GM23338 (cell line): Measurements from ENCODE around the gene SPECC1L. TPM values are rescaled to one million over a fixed set of nuclear protein-coding genes. Genes with fewer than 3 reads are reported as not detected.

ENCODE experiments used
- ATAC-seq: fragments of 200-7000 bp; cut with Tn5 transposase; 3 replicates; pipeline ENCODE4 v1.9.1; 2020
- DNase-seq: peaks from one replicate; pipeline ENCODE4 v3.0.0-alpha.2; 2015; ENCODE audit warnings: low spot score
- H2AFZ ChIP-seq: fragments of 200-600 bp; sonication (generic); 2 replicates; pipeline ENCODE4 v1.8.0; 2016; ENCODE audit warnings: antibody characterized with exemption, mild to moderate bottlenecking, moderate library complexity
- H3F3A ChIP-seq: fragments of 200-600 bp; sonication (generic); replicated peaks from 2 replicates; pipeline ENCODE4 v1.8.0; 2017; ENCODE audit warnings: antibody characterized with exemption, mixed run types, low read depth
- H3K27ac ChIP-seq: fragments of 200-600 bp; sonication (generic); 2 replicates; pipeline ENCODE4 v1.6.1; 2016; ENCODE audit warnings: low read depth
- H3K27me3 ChIP-seq: fragments of 200-600 bp; sonication (generic); 2 replicates; pipeline ENCODE4 v1.8.0; 2016; ENCODE audit warnings: mild to moderate bottlenecking, mixed run types, moderate library complexity; ENCODE audit not compliant: insufficient read depth
- H3K36me3 ChIP-seq: fragments of 200-600 bp; sonication (generic); 2 replicates; pipeline ENCODE4 v1.8.0; 2016; ENCODE audit warnings: mild to moderate bottlenecking; ENCODE audit not compliant: insufficient read depth
- H3K4me1 ChIP-seq: fragments of 200-600 bp; sonication (generic); 2 replicates; pipeline ENCODE4 v1.8.0; 2016; ENCODE audit warnings: mild to moderate bottlenecking, moderate library complexity; ENCODE audit not compliant: insufficient read depth
- H3K4me2 ChIP-seq: fragments of 200-600 bp; sonication (generic); 2 replicates; pipeline ENCODE4 v1.7.1; 2017; ENCODE audit warnings: mixed run types
- H3K4me3 ChIP-seq: fragments of 200-600 bp; sonication (generic); 2 replicates; pipeline ENCODE4 v1.6.1; 2016; ENCODE audit warnings: mixed run types
- H3K79me2 ChIP-seq: fragments of 200-600 bp; sonication (generic); replicated peaks from 2 replicates; pipeline ENCODE4 v1.8.0; 2017; ENCODE audit warnings: mild to moderate bottlenecking; ENCODE audit not compliant: insufficient read depth
- H3K9me2 ChIP-seq: fragments of 200-600 bp; sonication (generic); 2 replicates; pipeline ENCODE4 v1.8.0; 2017; ENCODE audit not compliant: insufficient read depth
- H4K20me1 ChIP-seq: fragments of 200-600 bp; sonication (generic); replicated peaks from 2 replicates; pipeline ENCODE4 v1.8.0; 2017; ENCODE audit warnings: mild to moderate bottlenecking; ENCODE audit not compliant: insufficient read depth
- H3K27ac Mint-ChIP-seq: 2 replicates; pipeline ENCODE4 v1.8.0; 2020; ENCODE audit warnings: inconsistent platforms, mild to moderate bottlenecking, moderate library complexity, mixed read lengths
- H3K27me3 Mint-ChIP-seq: 3 replicates; pipeline ENCODE4 v1.8.0; 2022; ENCODE audit warnings: low read depth, mild to moderate bottlenecking, moderate library complexity, mixed read lengths, inconsistent platforms; ENCODE audit not compliant: insufficient read depth, poor library complexity
- H3K36me3 Mint-ChIP-seq: 3 replicates; pipeline ENCODE4 v1.8.0; 2021; ENCODE audit warnings: low read depth, mild to moderate bottlenecking, inconsistent platforms, moderate library complexity, mixed read lengths
- H3K4me1 Mint-ChIP-seq: 3 replicates; pipeline ENCODE4 v1.8.0; 2020; ENCODE audit warnings: mild to moderate bottlenecking, inconsistent platforms, mixed read lengths
- H3K4me3 Mint-ChIP-seq: 3 replicates; pipeline ENCODE4 v1.8.0; 2021; ENCODE audit warnings: moderate library complexity, mild to moderate bottlenecking, inconsistent platforms, mixed read lengths
- H3K9me3 Mint-ChIP-seq: 3 replicates; pipeline ENCODE4 v1.8.0; 2020; ENCODE audit warnings: moderate library complexity, mild to moderate bottlenecking, inconsistent platforms, mixed read lengths
- CREB1 ChIP-seq: fragments of 250-450 bp; sonication (Bioruptor Pico); IDR thresholded peaks from 2 replicates; pipeline ENCODE4 v1.5.0; 2020; ENCODE audit warnings: low read depth, mild to moderate bottlenecking, moderate library complexity
- EZH2 ChIP-seq: fragments of 200-600 bp; sonication (generic); IDR thresholded peaks from one replicate; pipeline ENCODE4 v1.8.0; 2017; ENCODE audit warnings: antibody characterized with exemption, mild to moderate bottlenecking, low read depth; ENCODE audit not compliant: unreplicated experiment
- EZH2phosphoT487 ChIP-seq: fragments of 200-600 bp; sonication (generic); IDR thresholded peaks from one replicate; pipeline ENCODE4 v1.8.1; 2018; ENCODE audit warnings: antibody characterized with exemption; ENCODE audit not compliant: unreplicated experiment
- JUNB ChIP-seq: IDR thresholded peaks from one replicate; pipeline ENCODE4 v1.6.1; 2016; ENCODE audit warnings: antibody characterized with exemption; ENCODE audit not compliant: unreplicated experiment
- NANOG ChIP-seq: IDR thresholded peaks from 2 replicates; pipeline ENCODE4 v1.6.1; 2016; ENCODE audit warnings: antibody characterized with exemption, borderline replicate concordance
- POLR2AphosphoS5 ChIP-seq: IDR thresholded peaks from 2 replicates; pipeline ENCODE4 v1.6.1; 2016; ENCODE audit warnings: antibody characterized with exemption, low read depth
- REST ChIP-seq: IDR thresholded peaks from one replicate; pipeline ENCODE4 v1.6.1; 2018; ENCODE audit warnings: antibody characterized with exemption; ENCODE audit not compliant: unreplicated experiment
- STAT1 ChIP-seq: IDR thresholded peaks from one replicate; pipeline ENCODE4 v1.6.1; 2016; ENCODE audit warnings: antibody characterized with exemption; ENCODE audit not compliant: unreplicated experiment
- ZNF114 ChIP-seq: fragments of 250-450 bp; sonication (Bioruptor Pico); IDR thresholded peaks from 2 replicates; pipeline ENCODE4 v1.5.0; 2020; ENCODE audit warnings: mild to moderate bottlenecking, moderate library complexity
- ZNF331 ChIP-seq: fragments of 250-450 bp; sonication (Bioruptor Pico); IDR thresholded peaks from 2 replicates; pipeline ENCODE4 v1.5.0; 2020; ENCODE audit warnings: low read depth, mild to moderate bottlenecking, moderate library complexity
- polyA plus RNA-seq: library from polyadenylated mRNA; unstranded; fragments of >200 nt; fragmentation: Nextera tagmentation; extraction: Ambion mirVana; gene quantifications from 2 replicates; pipeline ENCODE4 v1.2.1, GENCODE V29; 2016
- total RNA-seq: library from RNA; depleted of rRNA; stranded (reverse); fragments of >200 nt; shearing (Covaris generic); gene quantifications from 2 replicates; pipeline ENCODE4 v1.2.3, GENCODE V29; 2014
- TF ChIP-seq, protein P1 (sequence below), 2 experiments: fragments of 200-600 bp in 1 of 2; sonication (generic) in 1 of 2; conservative IDR thresholded peaks; 2 replicates each; pipeline versions ENCODE4 v1.5.1 to v1.6.1; 2016 to 2017; ENCODE audit warnings: antibody characterized with exemption in 2 of 2, low read depth in 2 of 2, mild to moderate bottlenecking in 2 of 2, moderate library complexity in 1 of 2
- TF ChIP-seq, protein P2 (sequence below): IDR thresholded peaks from 2 replicates; pipeline ENCODE4 v1.6.1; 2016; ENCODE audit warnings: antibody characterized with exemption
- TF ChIP-seq, protein P3 (sequence below): fragments of 250-450 bp; sonication (Bioruptor Pico); IDR thresholded peaks from 2 replicates; pipeline ENCODE4 v1.5.0; 2020; ENCODE audit warnings: mild to moderate bottlenecking, moderate library complexity

Gene SPECC1L
- total and polyA plus RNA-seq, 2 experiments from 2014 or later: 24.3 to 44.7 TPM

DNA sequence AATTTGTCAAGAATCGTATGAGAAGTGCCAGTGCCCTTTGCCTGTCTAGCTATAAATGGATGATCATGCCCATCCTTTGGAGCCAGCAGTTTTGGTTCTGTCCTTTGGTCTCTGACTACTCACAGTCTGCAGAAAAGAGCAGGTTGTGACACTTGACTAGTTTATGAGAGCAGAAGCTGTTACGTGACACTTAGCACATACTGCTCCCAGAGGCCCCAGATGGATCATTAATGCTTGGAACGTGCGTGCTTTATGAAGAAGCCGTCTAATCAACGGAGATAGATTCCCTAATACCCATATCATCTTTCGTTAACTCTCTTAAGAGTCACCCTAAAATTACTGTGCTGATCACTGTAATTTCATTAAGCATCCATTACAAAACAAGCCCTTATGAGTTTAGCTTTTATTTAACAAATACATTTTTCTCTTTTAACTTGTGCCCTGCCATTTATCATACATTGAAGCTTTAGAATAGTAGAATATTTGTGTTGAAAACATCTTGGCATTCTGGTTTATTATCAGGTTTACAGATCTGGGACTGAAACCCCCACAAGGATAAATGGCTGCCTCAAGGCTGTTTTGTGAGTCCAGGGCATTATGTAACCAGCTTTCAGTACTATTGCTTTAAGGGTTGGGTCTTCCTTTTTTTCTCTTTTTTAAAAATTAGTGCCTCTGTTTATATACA, 109.7 kb downstream of the SPECC1L start:
- no peaks in the 10 kb centered on the region for H3K4me1 ChIP-seq
- no peaks in the 10 kb centered on the region for H3K27me3 ChIP-seq
- Mint-ChIP-seq H3K4me1 (no peaks in the 10 kb centered on the region), H3K4me3 (no peak overlapping the region), H3K36me3 (peaks cover 37% of the 10 kb centered on the region; the same call in 2 of the 3 replicates), H3K27ac (no peak overlapping the region), H3K9me3 (no peaks in the 10 kb centered on the region), H3K27me3 (peaks cover 1% of the 10 kb centered on the region)
- no peaks in the 10 kb centered on the region for H3K79me2 ChIP-seq
- no peak overlapping the region for H3K4me2 ChIP-seq
- H3K27ac ChIP-seq: no peak overlapping the region
- 0 out of 2 replicates have a peak, but pooled peaks cover 6% of the 10 kb centered on the region for H4K20me1 ChIP-seq
- peaks cover 12% of the 10 kb centered on the region for H3K36me3 ChIP-seq
- no peaks in the 10 kb centered on the region for H3F3A ChIP-seq
- DNase-seq (no peak), ATAC-seq (no peak)
- H3K4me3 ChIP-seq: no peak overlapping the region
- no peaks in the 10 kb centered on the region for H3K9me2 ChIP-seq
- TF ChIP-seq STAT1 (no peak), ZNF331 (CRISPR knock-in tag) (no peak), EZH2phosphoT487 (no peak), EZH2 (no peak), NANOG (no peak), JUNB (no peak), ZNF114 (no peak), POLR2AphosphoS5 (no peak), REST (no peak), CREB1 (no peak)
- TF ChIP-seq, protein P1, sequence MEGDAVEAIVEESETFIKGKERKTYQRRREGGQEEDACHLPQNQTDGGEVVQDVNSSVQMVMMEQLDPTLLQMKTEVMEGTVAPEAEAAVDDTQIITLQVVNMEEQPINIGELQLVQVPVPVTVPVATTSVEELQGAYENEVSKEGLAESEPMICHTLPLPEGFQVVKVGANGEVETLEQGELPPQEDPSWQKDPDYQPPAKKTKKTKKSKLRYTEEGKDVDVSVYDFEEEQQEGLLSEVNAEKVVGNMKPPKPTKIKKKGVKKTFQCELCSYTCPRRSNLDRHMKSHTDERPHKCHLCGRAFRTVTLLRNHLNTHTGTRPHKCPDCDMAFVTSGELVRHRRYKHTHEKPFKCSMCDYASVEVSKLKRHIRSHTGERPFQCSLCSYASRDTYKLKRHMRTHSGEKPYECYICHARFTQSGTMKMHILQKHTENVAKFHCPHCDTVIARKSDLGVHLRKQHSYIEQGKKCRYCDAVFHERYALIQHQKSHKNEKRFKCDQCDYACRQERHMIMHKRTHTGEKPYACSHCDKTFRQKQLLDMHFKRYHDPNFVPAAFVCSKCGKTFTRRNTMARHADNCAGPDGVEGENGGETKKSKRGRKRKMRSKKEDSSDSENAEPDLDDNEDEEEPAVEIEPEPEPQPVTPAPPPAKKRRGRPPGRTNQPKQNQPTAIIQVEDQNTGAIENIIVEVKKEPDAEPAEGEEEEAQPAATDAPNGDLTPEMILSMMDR (conservative IDR thresholded peaks at IDR 0.05; ENCODE audit: low read depth in 2 of 2): no peak
- TF ChIP-seq, protein P2, sequence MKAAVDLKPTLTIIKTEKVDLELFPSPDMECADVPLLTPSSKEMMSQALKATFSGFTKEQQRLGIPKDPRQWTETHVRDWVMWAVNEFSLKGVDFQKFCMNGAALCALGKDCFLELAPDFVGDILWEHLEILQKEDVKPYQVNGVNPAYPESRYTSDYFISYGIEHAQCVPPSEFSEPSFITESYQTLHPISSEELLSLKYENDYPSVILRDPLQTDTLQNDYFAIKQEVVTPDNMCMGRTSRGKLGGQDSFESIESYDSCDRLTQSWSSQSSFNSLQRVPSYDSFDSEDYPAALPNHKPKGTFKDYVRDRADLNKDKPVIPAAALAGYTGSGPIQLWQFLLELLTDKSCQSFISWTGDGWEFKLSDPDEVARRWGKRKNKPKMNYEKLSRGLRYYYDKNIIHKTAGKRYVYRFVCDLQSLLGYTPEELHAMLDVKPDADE: no peak
- TF ChIP-seq, protein P3, sequence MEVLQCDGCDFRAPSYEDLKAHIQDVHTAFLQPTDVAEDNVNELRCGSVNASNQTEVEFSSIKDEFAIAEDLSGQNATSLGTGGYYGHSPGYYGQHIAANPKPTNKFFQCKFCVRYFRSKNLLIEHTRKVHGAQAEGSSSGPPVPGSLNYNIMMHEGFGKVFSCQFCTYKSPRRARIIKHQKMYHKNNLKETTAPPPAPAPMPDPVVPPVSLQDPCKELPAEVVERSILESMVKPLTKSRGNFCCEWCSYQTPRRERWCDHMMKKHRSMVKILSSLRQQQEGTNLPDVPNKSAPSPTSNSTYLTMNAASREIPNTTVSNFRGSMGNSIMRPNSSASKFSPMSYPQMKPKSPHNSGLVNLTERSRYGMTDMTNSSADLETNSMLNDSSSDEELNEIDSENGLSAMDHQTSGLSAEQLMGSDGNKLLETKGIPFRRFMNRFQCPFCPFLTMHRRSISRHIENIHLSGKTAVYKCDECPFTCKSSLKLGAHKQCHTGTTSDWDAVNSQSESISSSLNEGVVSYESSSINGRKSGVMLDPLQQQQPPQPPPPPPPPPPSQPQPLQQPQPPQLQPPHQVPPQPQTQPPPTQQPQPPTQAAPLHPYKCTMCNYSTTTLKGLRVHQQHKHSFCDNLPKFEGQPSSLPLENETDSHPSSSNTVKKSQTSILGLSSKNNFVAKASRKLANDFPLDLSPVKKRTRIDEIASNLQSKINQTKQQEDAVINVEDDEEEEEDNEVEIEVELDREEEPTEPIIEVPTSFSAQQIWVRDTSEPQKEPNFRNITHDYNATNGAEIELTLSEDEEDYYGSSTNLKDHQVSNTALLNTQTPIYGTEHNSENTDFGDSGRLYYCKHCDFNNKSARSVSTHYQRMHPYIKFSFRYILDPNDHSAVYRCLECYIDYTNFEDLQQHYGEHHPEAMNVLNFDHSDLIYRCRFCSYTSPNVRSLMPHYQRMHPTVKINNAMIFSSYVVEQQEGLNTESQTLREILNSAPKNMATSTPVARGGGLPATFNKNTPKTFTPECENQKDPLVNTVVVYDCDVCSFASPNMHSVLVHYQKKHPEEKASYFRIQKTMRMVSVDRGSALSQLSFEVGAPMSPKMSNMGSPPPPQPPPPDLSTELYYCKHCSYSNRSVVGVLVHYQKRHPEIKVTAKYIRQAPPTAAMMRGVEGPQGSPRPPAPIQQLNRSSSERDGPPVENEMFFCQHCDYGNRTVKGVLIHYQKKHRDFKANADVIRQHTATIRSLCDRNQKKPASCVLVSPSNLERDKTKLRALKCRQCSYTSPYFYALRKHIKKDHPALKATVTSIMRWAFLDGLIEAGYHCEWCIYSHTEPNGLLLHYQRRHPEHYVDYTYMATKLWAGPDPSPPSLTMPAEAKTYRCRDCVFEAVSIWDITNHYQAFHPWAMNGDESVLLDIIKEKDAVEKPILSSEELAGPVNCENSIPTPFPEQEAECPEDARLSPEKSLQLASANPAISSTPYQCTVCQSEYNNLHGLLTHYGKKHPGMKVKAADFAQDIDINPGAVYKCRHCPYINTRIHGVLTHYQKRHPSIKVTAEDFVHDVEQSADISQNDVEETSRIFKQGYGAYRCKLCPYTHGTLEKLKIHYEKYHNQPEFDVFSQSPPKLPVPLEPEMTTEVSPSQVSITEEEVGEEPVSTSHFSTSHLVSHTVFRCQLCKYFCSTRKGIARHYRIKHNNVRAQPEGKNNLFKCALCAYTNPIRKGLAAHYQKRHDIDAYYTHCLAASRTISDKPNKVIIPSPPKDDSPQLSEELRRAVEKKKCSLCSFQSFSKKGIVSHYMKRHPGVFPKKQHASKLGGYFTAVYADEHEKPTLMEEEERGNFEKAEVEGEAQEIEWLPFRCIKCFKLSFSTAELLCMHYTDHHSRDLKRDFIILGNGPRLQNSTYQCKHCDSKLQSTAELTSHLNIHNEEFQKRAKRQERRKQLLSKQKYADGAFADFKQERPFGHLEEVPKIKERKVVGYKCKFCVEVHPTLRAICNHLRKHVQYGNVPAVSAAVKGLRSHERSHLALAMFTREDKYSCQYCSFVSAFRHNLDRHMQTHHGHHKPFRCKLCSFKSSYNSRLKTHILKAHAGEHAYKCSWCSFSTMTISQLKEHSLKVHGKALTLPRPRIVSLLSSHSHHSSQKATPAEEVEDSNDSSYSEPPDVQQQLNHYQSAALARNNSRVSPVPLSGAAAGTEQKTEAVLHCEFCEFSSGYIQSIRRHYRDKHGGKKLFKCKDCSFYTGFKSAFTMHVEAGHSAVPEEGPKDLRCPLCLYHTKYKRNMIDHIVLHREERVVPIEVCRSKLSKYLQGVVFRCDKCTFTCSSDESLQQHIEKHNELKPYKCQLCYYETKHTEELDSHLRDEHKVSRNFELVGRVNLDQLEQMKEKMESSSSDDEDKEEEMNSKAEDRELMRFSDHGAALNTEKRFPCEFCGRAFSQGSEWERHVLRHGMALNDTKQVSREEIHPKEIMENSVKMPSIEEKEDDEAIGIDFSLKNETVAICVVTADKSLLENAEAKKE: no peak
- no peak overlapping the region for H2AFZ ChIP-seq
